Mucosa of descending colon (tissue), 3 donors: ENCODE results near the gene UBALD2. TPM values are rescaled to one million over a fixed set of nuclear protein-coding genes. Genes with fewer than 3 reads are reported as not detected.

ENCODE experiments used
- ATAC-seq: fragments of 200-7000 bp; cut with Tn5 transposase; one replicate; pipeline ENCODE4 v1.9.1; 2020; ENCODE audit warnings: mild to moderate bottlenecking, moderate library complexity
- DNase-seq, 3 donors: peaks; one replicate each; pipeline ENCODE4 v3.0.0-alpha.2; 2020
- H3K36me3 ChIP-seq: fragments of 200-600 bp; one replicate; pipeline ENCODE4 v1.8.0; 2021; ENCODE audit warnings: low read depth, mild to moderate bottlenecking
- H3K4me1 ChIP-seq: fragments of 200-600 bp; one replicate; pipeline ENCODE4 v1.8.0; 2021; ENCODE audit warnings: low read depth, mild to moderate bottlenecking
- H3K4me3 ChIP-seq: fragments of 200-600 bp; one replicate; pipeline ENCODE4 v1.8.0; 2021; ENCODE audit warnings: mild to moderate bottlenecking
- H3K9me3 ChIP-seq: fragments of 200-600 bp; one replicate; pipeline ENCODE4 v1.8.0; 2021; ENCODE audit warnings: mild to moderate bottlenecking
- CTCF ChIP-seq: fragments of 200-600 bp; IDR thresholded peaks from one replicate; pipeline ENCODE4 v1.8.0; 2022; ENCODE audit warnings: antibody characterized with exemption, mild to moderate bottlenecking
- intact Hi-C, 2 donors: fragments of 100-400 bp; cut with DNase I in 1 of 2; cut with micrococcal nuclease in 1 of 2; formaldehyde crosslinking; loops; one replicate each; pipeline versions ENCODE4 v1.11.0 to v1.11.1; 2022; cut with DNase I, micrococcal nuclease
- total RNA-seq, 3 donors: library from RNA; stranded (reverse); fragmentation: NEBNext Ultra II Directional in 2 of 3; extraction: Animal tissue kit (Norgen Biotek cat#: 25700) in 2 of 3; gene quantifications; one replicate each; pipeline versions ENCODE4 v1.2.1 to v1.2.4, GENCODE V29; 2021 to 2023
- donor health status: DM: no; HTN: no; CAD: no; lungs with moderate emphysema.
- donor health status: DM: no; HTN: no; CAD: no.
- donor health status: DM: no; HTN: yes; CAD: no.

Gene UBALD2
- total RNA-seq, 3 donors from 2014 or later, result 46.6 to 132 (median 99.1) TPM

- no peak for TF ChIP-seq CTCF
- H3K36me3 ChIP-seq, result no peaks in the 10 kb centered on the region
- DNase-seq (no peak), ATAC-seq (no peak)
- H3K9me3 ChIP-seq, result no peaks in the 10 kb centered on the region
- H3K4me1 ChIP-seq, result peaks cover 9% of the 10 kb centered on the region
- intact Hi-C loops, result no loop called here
- H3K4me3 ChIP-seq, result no peak overlapping the region
Measured at GRCh38 chr17:76281573-76282371, 16.6 kb downstream of the UBALD2 start.

- DNase-seq (peak in 1 of 3 donors; percentile 6), ATAC-seq (no peak)
- intact Hi-C loops, result no loop called here
- Histone ChIP-seq H3K36me3 (no peaks in the 10 kb centered on the region), H3K9me3 (no peaks in the 10 kb centered on the region), H3K4me3 (no peak overlapping the region), H3K4me1 (peaks cover 14% of the 10 kb centered on the region)
- no peak for TF ChIP-seq CTCF
Measured at GRCh38 chr17:76292567-76292966, 27.4 kb downstream of the UBALD2 start.

GRCh38 chr17:76293106-76293505 lies 28.0 kb downstream of the UBALD2 start:
- intact Hi-C loops, result no loop called here
- Histone ChIP-seq H3K4me3 (no peak overlapping the region), H3K36me3 (no peaks in the 10 kb centered on the region), H3K4me1 (peaks cover 14% of the 10 kb centered on the region), H3K9me3 (no peaks in the 10 kb centered on the region)
- no peak for ATAC-seq
- no peak for DNase-seq
- no peak for TF ChIP-seq CTCF

GRCh38 chr17:76296186-76296585 lies 31.0 kb downstream of the UBALD2 start:
- ATAC-seq (peak; percentile 45), DNase-seq (no peak)
- Histone ChIP-seq H3K36me3 (no peaks in the 10 kb centered on the region), H3K9me3 (no peaks in the 10 kb centered on the region), H3K4me1 (peaks cover 14% of the 10 kb centered on the region), H3K4me3 (no peak overlapping the region)
- no peak for TF ChIP-seq CTCF
- intact Hi-C loops, result loop anchor here in 1 of 2 donors (5.0 kb wide), 1 partner anchor 174 kb away; no protein-coding TSS in a partner anchor

GRCh38 chr17:76296889-76297288 lies 31.7 kb downstream of the UBALD2 start:
- DNase-seq, result peak in 1 of 3 donors; percentile 53
- Histone ChIP-seq H3K36me3 (no peaks in the 10 kb centered on the region), H3K9me3 (no peaks in the 10 kb centered on the region), H3K4me1 (peaks cover 14% of the 10 kb centered on the region), H3K4me3 (no peak overlapping the region)
- intact Hi-C loops, result loop anchor here in 1 of 2 donors (5.0 kb wide), 1 partner anchor 175 kb away; no protein-coding TSS in a partner anchor
- TF ChIP-seq CTCF, result no peak
- ATAC-seq, result peak; percentile 90
